NCI-H345 (cell line): ENCODE measurements around the gene CIART.
"Not testable (repeated sequence)": the region's sequence is repeated elsewhere in the genome, so short reads cannot be mapped to it uniquely, and the experiment has no call there.

Experiments
- DNase-seq: peaks from one replicate; lab custom pipeline; 2025; lab: John Stamatoyannopoulos, UW

Gene CIART

GRCh38 chr1:150281758-150282557 is at the start of gene CIART:
TSS of gene CIART (plus strand) at chr1:150282554. CDS start at chr1:150283268, 714 bp downstream.
- peak; percentile 100 for DNase-seq

- DNase-seq: not testable (repeated sequence)
These were observed 49.4 kb upstream of the CIART start for GRCh38 chr1:150232921-150233320.

- peak; percentile 59 for DNase-seq
These were observed 48.7 kb upstream of the CIART start for GRCh38 chr1:150233359-150234308.

GRCh38 chr1:150234309-150234565 is 48.1 kb upstream of the CIART start:
- DNase-seq: no peak

GRCh38 chr1:150234566-150235293 is 47.6 kb upstream of the CIART start:
- DNase-seq: peak; percentile 90

GRCh38 chr1:150235294-150235851 is 47.0 kb upstream of the CIART start:
- DNase-seq: peak; percentile 34

- DNase-seq: peak; percentile 100
These were observed 46.3 kb upstream of the CIART start, which contains the start of gene ANP32E for GRCh38 chr1:150235852-150236613. TSS of gene ANP32E (minus strand) at chr1:150236112. CDS start at chr1:150235786, 326 bp downstream.

- DNase-seq: no peak
These were observed 45.7 kb upstream of the CIART start for GRCh38 chr1:150236614-150237100.

GRCh38 chr1:150237176-150237575 is 45.2 kb upstream of the CIART start:
- DNase-seq: not testable (repeated sequence)

GRCh38 chr1:150237746-150238145 is 44.6 kb upstream of the CIART start:
- DNase-seq: no peak

GRCh38 chr1:150243003-150243402 is 39.4 kb upstream of the CIART start:
- no peak for DNase-seq

- DNase-seq: no peak
These were observed 32.4 kb upstream of the CIART start for GRCh38 chr1:150249936-150250335.

- no peak for DNase-seq
These were observed 26.2 kb upstream of the CIART start for GRCh38 chr1:150256198-150256553.

GRCh38 chr1:150256554-150257341 is 25.6 kb upstream of the CIART start:
- DNase-seq: peak; percentile 27

- DNase-seq: no peak
These were observed 24.4 kb upstream of the CIART start, which contains the start of gene CA14 for GRCh38 chr1:150257624-150258585. TSS of gene CA14 (plus strand) at chr1:150257774. CDS start at chr1:150258129, 355 bp downstream.

- no peak for DNase-seq
These were observed 23.1 kb upstream of the CIART start for GRCh38 chr1:150259217-150259616.

GRCh38 chr1:150259758-150260669 is 22.3 kb upstream of the CIART start:
- peak; percentile 66 for DNase-seq

- DNase-seq: no peak
These were observed 21.0 kb upstream of the CIART start for GRCh38 chr1:150261367-150261766.
